ENCODE data around the gene SCG5. TPM values are rescaled to one million over a fixed set of nuclear protein-coding genes. Genes with fewer than 3 reads are reported as not detected.

The SCG5 gene
- 1.7 and 12.8 TPM in 2 replicates for total RNA-seq

GRCh38 chr15:32641517-32642059, at the start of gene SCG5:
TSS of gene SCG5 (plus strand) at chr15:32641710. CDS start at chr15:32643593, 1,883 bp downstream.

GRCh38 chr15:32593151-32593550, 48.4 kb upstream of the SCG5 start, which contains the start of gene GOLGA8N:
TSS of gene GOLGA8N (plus strand) at chr15:32593456.

GRCh38 chr15:32615051-32615870, 26.2 kb upstream of the SCG5 start, which contains the start of gene ARHGAP11A:
TSS of gene ARHGAP11A (plus strand) at chr15:32615504. CDS start at chr15:32616212, 708 bp downstream.

GRCh38 chr15:32717426-32718226, 76.1 kb downstream of the SCG5 start, which contains the start of gene GREM1:
TSS of gene GREM1 (plus strand) at chr15:32718004. CDS start at chr15:32730691, 12,687 bp downstream.

Other genes with a start within 250 kb of the SCG5 start
- not detected in 2 replicates for gene GOLGA8K, start 238.4 kb upstream of the SCG5 start, total RNA-seq
- 0.48 TPM in 1 of 2 replicates, not detected in the other for gene GOLGA8O, start 186.1 kb upstream of the SCG5 start, total RNA-seq
- gene GOLGA8N, start 48.3 kb upstream of the SCG5 start, total RNA-seq, result 0.72 and 2.8 TPM in 2 replicates
- gene ARHGAP11A, start 26.2 kb upstream of the SCG5 start, total RNA-seq, result 2.1 and 4.6 TPM in 2 replicates
- gene GREM1, start 76.3 kb downstream of the SCG5 start, total RNA-seq, result 0.21 and 1.7 TPM in 2 replicates

All from tracheal epithelial cell (primary cell).